DND-41 (cell line): ENCODE results near the gene HMX1.

ENCODE experiments used
- ATAC-seq: fragments of 200-7000 bp; cut with Tn5 transposase; 3 replicates; pipeline ENCODE4 v1.9.1; 2021; ENCODE audit warnings: low read depth; ENCODE audit not compliant: insufficient read depth
- DNase-seq: peaks from one replicate; pipeline ENCODE4 v3.0.0-alpha.2; 2020
- H2AFZ ChIP-seq: 2 replicates; pipeline ENCODE4 v1.6.0; 2012; ENCODE audit warnings: low read depth, low read length
- H3K27ac ChIP-seq: 2 replicates; pipeline ENCODE4 v1.5.1; 2012; ENCODE audit warnings: low read length, inconsistent platforms
- H3K27me3 ChIP-seq: fragments of 200-600 bp; sonication (generic); 2 replicates; pipeline ENCODE4 v1.6.0; 2012; ENCODE audit warnings: low read length, mild to moderate bottlenecking, inconsistent platforms; ENCODE audit not compliant: insufficient read depth, poor library complexity
- H3K36me3 ChIP-seq: 2 replicates; pipeline ENCODE4 v1.5.1; 2012; ENCODE audit warnings: low read length, inconsistent platforms; ENCODE audit not compliant: insufficient read depth
- H3K4me1 ChIP-seq: 2 replicates; pipeline ENCODE4 v1.5.1; 2012; ENCODE audit warnings: mild to moderate bottlenecking, low read length; ENCODE audit not compliant: insufficient read depth
- H3K4me2 ChIP-seq: 2 replicates; pipeline ENCODE4 v1.6.0; 2012; ENCODE audit warnings: mild to moderate bottlenecking, moderate library complexity, low read length, inconsistent platforms; ENCODE audit not compliant: insufficient read depth
- H3K4me3 ChIP-seq, 2 experiments: fragments of 200-600 bp in 1 of 2; shearing (Covaris generic) in 1 of 2; 2 replicates each; pipeline ENCODE4 v1.5.1; 2012 to 2016; ENCODE audit warnings: inconsistent platforms in 2 of 2, low read length in 2 of 2, mild to moderate bottlenecking in 2 of 2, low read depth in 1 of 2, moderate library complexity in 1 of 2
- H3K79me2 ChIP-seq: 2 replicates; pipeline ENCODE4 v1.6.0; 2012; ENCODE audit warnings: low read length, inconsistent platforms; ENCODE audit not compliant: insufficient read depth
- H3K9ac ChIP-seq: 2 replicates; pipeline ENCODE4 v1.6.0; 2012; ENCODE audit warnings: low read depth, mild to moderate bottlenecking, inconsistent platforms, low read length, moderate library complexity
- H3K9me3 ChIP-seq: 2 replicates; pipeline ENCODE4 v1.5.1; 2012; ENCODE audit warnings: low read length, moderate library complexity, mild to moderate bottlenecking, inconsistent platforms; ENCODE audit not compliant: insufficient read depth, severe bottlenecking
- H4K20me1 ChIP-seq: 2 replicates; pipeline ENCODE4 v1.6.0; 2012; ENCODE audit warnings: low read length; ENCODE audit not compliant: insufficient read depth
- CTCF ChIP-seq: IDR thresholded peaks from 2 replicates; pipeline ENCODE4 v1.5.1; 2012; ENCODE audit warnings: borderline replicate concordance, low read length, moderate library complexity, mild to moderate bottlenecking; ENCODE audit not compliant: poor library complexity, severe bottlenecking; ENCODE audit errors: extremely low read depth
- EZH2 ChIP-seq: IDR thresholded peaks from 3 replicates; pipeline ENCODE4 v1.6.1; 2012; ENCODE audit warnings: borderline replicate concordance, low read depth, mild to moderate bottlenecking, moderate library complexity, low read length, inconsistent platforms; ENCODE audit not compliant: severe bottlenecking

HMX1 gene

GRCh38 chr4:8871417-8872401 lies at the start of gene HMX1:
HMX1 (minus strand) TSS chr4:8871839; CDS start chr4:8871614, 225 bp downstream.
- DNase-seq (no peak), ATAC-seq (no peak)
- Histone ChIP-seq H3K9ac (no peak within 1 kb of the TSS), H2AFZ (no peak within 1 kb of the TSS), H3K27me3 (peaks cover 4% of the 10 kb centered on the region), H3K27ac (no peak within 1 kb of the TSS), H3K4me2 (no peak within 1 kb of the TSS), H3K36me3 (no peaks in the 10 kb centered on the region), H3K79me2 (no peaks in the 10 kb centered on the region), H3K4me3 (no peak within 1 kb of the TSS), H3K4me1 (no peaks in the 10 kb centered on the region), H3K9me3 (no peaks in the 10 kb centered on the region), H4K20me1 (no peaks in the 10 kb centered on the region; the same call in 1 of the 2 replicates)
- TF ChIP-seq EZH2 (no peak), CTCF (no peak)

- no peaks in the 10 kb centered on the region for H3K36me3 ChIP-seq
Measured at GRCh38 chr4:8920969-8921368, 49.3 kb upstream of the HMX1 start.

GRCh38 chr4:8920289-8920965 lies 48.8 kb upstream of the HMX1 start:
- Histone ChIP-seq H2AFZ (no peak overlapping the region), H3K79me2 (no peaks in the 10 kb centered on the region), H3K4me3 (no peak overlapping the region), H3K27ac (no peak overlapping the region), H3K4me2 (no peak overlapping the region), H3K4me1 (no peaks in the 10 kb centered on the region), H3K27me3 (no peaks in the 10 kb centered on the region), H3K9me3 (peaks cover 2% of the 10 kb centered on the region), H3K36me3 (no peaks in the 10 kb centered on the region), H4K20me1 (peaks cover 4% of the 10 kb centered on the region; the same call in 1 of the 2 replicates), H3K9ac (no peak overlapping the region)
- TF ChIP-seq CTCF (no peak), EZH2 (no peak)
- ATAC-seq (no peak), DNase-seq (no peak)

More at GRCh38 chr4:8920969-8921368, 49.3 kb upstream of the HMX1 start:
- H3K79me2 ChIP-seq = no peaks in the 10 kb centered on the region
- TF ChIP-seq CTCF (no peak), EZH2 (no peak)
- ATAC-seq (no peak), DNase-seq (no peak)
- no peak overlapping the region for H3K9ac ChIP-seq
- peaks cover 2% of the 10 kb centered on the region for H3K9me3 ChIP-seq
- H3K4me2 ChIP-seq = no peak overlapping the region
- H3K27ac ChIP-seq = no peak overlapping the region
- H2AFZ ChIP-seq = no peak overlapping the region
- no peaks in the 10 kb centered on the region for H3K27me3 ChIP-seq
- no peaks in the 10 kb centered on the region for H3K4me1 ChIP-seq
- 0 out of 2 replicates have a peak, but pooled peaks cover 3% of the 10 kb centered on the region for H4K20me1 ChIP-seq
- H3K4me3 ChIP-seq = no peak overlapping the region
